Transverse colon (tissue), 4 donors: ENCODE results near the gene ZNF235. TPM values are rescaled to one million over a fixed set of nuclear protein-coding genes. Genes with fewer than 3 reads are reported as not detected.
A peak's percentile ranks its signal among the peaks of the same experiment; 100 is the strongest.

Experiments used
- DNase-seq: peaks from one replicate; pipeline ENCODE4 v3.0.0-alpha.2; 2019
- H3K27ac ChIP-seq, 4 donors: fragments of 200-600 bp; sonication (generic); 2 replicates each; pipeline ENCODE4 v1.5.1; 2016 to 2018; ENCODE audit warnings: inconsistent platforms in 4 of 4
- H3K27me3 ChIP-seq: fragments of 200-600 bp; sonication (generic); 2 replicates; pipeline ENCODE4 v1.5.1; 2017; ENCODE audit warnings: inconsistent platforms
- H3K36me3 ChIP-seq, 4 donors: fragments of 200-600 bp; sonication (generic); 2 replicates each; pipeline ENCODE4 v1.5.1; 2017 to 2019; ENCODE audit warnings: inconsistent platforms in 4 of 4
- H3K4me1 ChIP-seq, 4 donors: fragments of 200-600 bp; sonication (generic); 2 replicates each; pipeline ENCODE4 v1.5.1; 2017 to 2020; ENCODE audit warnings: inconsistent platforms in 4 of 4
- H3K4me3 ChIP-seq, 4 donors: fragments of 200-600 bp; sonication (generic); 1 replicate in 1 of 4; 2 replicates in 3 of 4; pipeline versions ENCODE4 v1.5.1 to v1.6.1; 2017 to 2019; ENCODE audit warnings: inconsistent platforms in 4 of 4
- H3K9me3 ChIP-seq, 2 donors: fragments of 200-600 bp; sonication (generic); 2 replicates each; pipeline ENCODE4 v1.5.1; 2017 to 2019; ENCODE audit warnings: inconsistent platforms in 2 of 2
- CTCF ChIP-seq, 5 experiments: fragments of 200-600 bp in 3 of 5; fragments of 450-650 bp in 2 of 5; sonication (generic) in 3 of 5; IDR thresholded peaks; 1 replicate in 2 of 5; 2 replicates in 3 of 5; pipeline ENCODE4 v1.5.1; 2016 to 2017; ENCODE audit warnings: antibody characterized with exemption in 5 of 5, inconsistent platforms in 3 of 5, mild to moderate bottlenecking in 2 of 5, moderate library complexity in 1 of 5
- EP300 ChIP-seq: sonication (generic); formaldehyde crosslinking; IDR thresholded peaks from one replicate; pipeline ENCODE4 v1.6.1; 2017; ENCODE audit warnings: antibody characterized with exemption, low read depth
- POLR2A ChIP-seq: fragments of 450-650 bp; IDR thresholded peaks from one replicate; pipeline ENCODE4 v1.6.1; 2016; ENCODE audit warnings: antibody characterized with exemption, mild to moderate bottlenecking, moderate library complexity
- POLR2AphosphoS5 ChIP-seq, 3 donors: sonication (generic); formaldehyde crosslinking; IDR thresholded peaks; one replicate each; pipeline ENCODE4 v1.6.1; 2016; ENCODE audit warnings: antibody characterized with exemption in 3 of 3
- WGBS, 2 donors: methylation state at CpG; one replicate each; pipeline ENCODE4 v1.1.5; 2018; ENCODE audit warnings: low coverage in 1 of 2; 5-methylcytosine and 5-hydroxymethylcytosine counted together
- in situ Hi-C, 4 donors: fragments of 200-750 bp; cut with MboI; loops; one replicate each; pipeline versions ENCODE4 v1.15.0 to v1.15.1; 2017; ENCODE audit warnings: low sequenced_read_pairs in 3 of 4, low pct_ligation_motif_present in 1 of 4, low pct_unique_long_range_greater_than_20kb in 1 of 4
- intact Hi-C: fragments of 100-400 bp; cut with DNase I; formaldehyde crosslinking; loops from one replicate; pipeline ENCODE4 v1.15.1; 2023; ENCODE audit warnings: low total_unique reads
- total RNA-seq, 4 donors: library from RNA; depleted of rRNA; stranded (reverse); fragments of >200 nt; gene quantifications; one replicate each; pipeline ENCODE4 v1.1.0, GENCODE V29; 2016

Gene ZNF235
- total RNA-seq, 4 donors from 2014 or later: 7.1 to 10.6 (median 8.4) TPM

GRCh38 chr19:44260695-44261446 lies 44.0 kb downstream of the ZNF235 start:
- H3K4me3 ChIP-seq: peak overlapping the region in 1 of 4 donors; percentile 47
- no peaks in the 10 kb centered on the region for H3K27me3 ChIP-seq
- intact Hi-C loops: no loop called here
- DNase-seq: no peak
- TF ChIP-seq POLR2A: no peak
- TF ChIP-seq CTCF (IDR thresholded peaks at IDR 0.05): no peak
- no peak for TF ChIP-seq EP300
- no peak for TF ChIP-seq POLR2AphosphoS5 (IDR thresholded peaks at IDR 0.05)
- H3K36me3 ChIP-seq: no peaks in the 10 kb centered on the region
- in situ Hi-C loops: no loop called here
- peaks cover 15 to 25% of the 10 kb centered on the region in 2 donors for H3K9me3 ChIP-seq
- H3K4me1 ChIP-seq: peaks cover 0 to 7% (median 0%) of the 10 kb centered on the region in 4 donors
- H3K27ac ChIP-seq: peak overlapping the region in 2 of 4 donors; percentile 76 to 84
- WGBS, 2 donors: 41 to 73% methylated on average over 4 to 6 of the region's 6 CpGs

- H3K4me1 ChIP-seq: peaks cover 0 to 7% (median 0%) of the 10 kb centered on the region in 4 donors
- no peaks in the 10 kb centered on the region for H3K36me3 ChIP-seq
- TF ChIP-seq CTCF (IDR thresholded peaks at IDR 0.05): no peak
- no peak for TF ChIP-seq POLR2A
- no peak for TF ChIP-seq POLR2AphosphoS5 (IDR thresholded peaks at IDR 0.05)
- no peak for TF ChIP-seq EP300
- in situ Hi-C loops (no loop called here), intact Hi-C loops (no loop called here)
- H3K27ac ChIP-seq: peak overlapping the region; percentile 61 to 84 (median 76)
- DNase-seq: peak; percentile 14
- peak overlapping the region in 3 of 4 donors; percentile 32 to 47 (median 35) for H3K4me3 ChIP-seq
- no peaks in the 10 kb centered on the region for H3K27me3 ChIP-seq
- WGBS, 2 donors: 15 to 16% methylated on average over 7 of the region's 7 CpGs
- peaks cover 21 to 30% of the 10 kb centered on the region in 2 donors for H3K9me3 ChIP-seq
These were observed 44.5 kb downstream of the ZNF235 start for GRCh38 chr19:44260343-44260681.

- Histone ChIP-seq H3K36me3 (no peaks in the 10 kb centered on the region), H3K4me3 (no peak overlapping the region), H3K9me3 (peaks cover 35 to 41% of the 10 kb centered on the region in 2 donors), H3K27ac (no peak overlapping the region), H3K4me1 (peaks cover 0 to 7% (median 0%) of the 10 kb centered on the region in 4 donors), H3K27me3 (no peaks in the 10 kb centered on the region)
- in situ Hi-C loops: no loop called here
- intact Hi-C loops: no loop called here
- WGBS, 2 donors: 91 to 100% methylated on average over 2 of the region's 2 CpGs
- TF ChIP-seq POLR2AphosphoS5 (IDR thresholded peaks at IDR 0.05): no peak
- DNase-seq: no peak
These were observed 45.9 kb downstream of the ZNF235 start for GRCh38 chr19:44258835-44259413.

GRCh38 chr19:44258136-44258535 lies 46.7 kb downstream of the ZNF235 start:
- Histone ChIP-seq H3K27me3 (no peaks in the 10 kb centered on the region), H3K27ac (no peak overlapping the region), H3K9me3 (peaks cover 40 to 46% of the 10 kb centered on the region in 2 donors), H3K4me1 (peaks cover 0 to 7% (median 0%) of the 10 kb centered on the region in 4 donors), H3K36me3 (no peaks in the 10 kb centered on the region), H3K4me3 (no peak overlapping the region)
- TF ChIP-seq POLR2AphosphoS5 (IDR thresholded peaks at IDR 0.05): no peak
- no peak for TF ChIP-seq CTCF (IDR thresholded peaks at IDR 0.05)
- no peak for TF ChIP-seq EP300
- no peak for TF ChIP-seq POLR2A
- intact Hi-C loops (no loop called here), in situ Hi-C loops (no loop called here)
- DNase-seq: no peak
- WGBS, 2 donors: 88 to 100% methylated on average over 1 of the region's 1 CpG
